ENCODE results near the gene LPIN1.
A peak's percentile ranks its signal among the peaks of the same experiment; 100 is the strongest.

The LPIN1 gene

DNA sequence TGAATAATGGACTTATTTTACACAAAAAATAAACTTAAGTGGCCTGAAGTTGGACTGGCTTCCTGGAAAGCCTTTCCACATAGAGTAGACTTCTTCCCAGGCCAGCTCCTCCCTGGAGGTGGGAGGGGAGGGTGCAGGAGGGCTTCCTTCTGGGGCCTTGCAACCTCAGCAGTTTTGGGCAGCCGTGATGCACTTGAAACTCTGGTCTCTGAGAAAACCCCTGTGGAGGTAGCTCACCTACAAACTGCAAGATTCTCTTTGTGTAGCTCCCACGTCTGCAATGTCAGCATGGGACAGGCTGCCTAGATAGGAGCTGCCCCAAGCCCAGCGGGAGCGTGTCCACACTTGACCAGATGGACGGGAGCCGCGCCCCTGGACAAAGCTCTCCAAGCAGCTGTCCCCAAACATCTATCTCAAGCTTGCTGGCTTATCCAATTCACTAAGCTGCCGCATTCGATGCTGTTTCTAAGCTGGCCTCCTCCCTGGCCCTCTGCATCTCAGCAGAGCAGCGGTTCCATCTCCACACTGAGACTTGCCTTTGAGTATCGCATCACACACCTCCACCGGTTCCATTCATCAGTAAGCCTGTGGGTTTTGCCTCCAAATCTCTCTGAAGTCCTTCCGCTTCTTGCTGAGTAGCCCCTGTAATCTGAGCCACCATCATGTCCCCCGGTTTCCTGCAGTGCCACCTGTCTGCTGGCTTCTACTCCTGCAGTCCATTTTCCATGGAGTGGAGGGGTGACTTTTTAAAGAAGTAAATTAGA, 1.6 kb upstream of the LPIN1 start:
- DNase-seq (ENCODE audit: extremely low read depth, low read depth): no peak
- TF ChIP-seq, protein P1, sequence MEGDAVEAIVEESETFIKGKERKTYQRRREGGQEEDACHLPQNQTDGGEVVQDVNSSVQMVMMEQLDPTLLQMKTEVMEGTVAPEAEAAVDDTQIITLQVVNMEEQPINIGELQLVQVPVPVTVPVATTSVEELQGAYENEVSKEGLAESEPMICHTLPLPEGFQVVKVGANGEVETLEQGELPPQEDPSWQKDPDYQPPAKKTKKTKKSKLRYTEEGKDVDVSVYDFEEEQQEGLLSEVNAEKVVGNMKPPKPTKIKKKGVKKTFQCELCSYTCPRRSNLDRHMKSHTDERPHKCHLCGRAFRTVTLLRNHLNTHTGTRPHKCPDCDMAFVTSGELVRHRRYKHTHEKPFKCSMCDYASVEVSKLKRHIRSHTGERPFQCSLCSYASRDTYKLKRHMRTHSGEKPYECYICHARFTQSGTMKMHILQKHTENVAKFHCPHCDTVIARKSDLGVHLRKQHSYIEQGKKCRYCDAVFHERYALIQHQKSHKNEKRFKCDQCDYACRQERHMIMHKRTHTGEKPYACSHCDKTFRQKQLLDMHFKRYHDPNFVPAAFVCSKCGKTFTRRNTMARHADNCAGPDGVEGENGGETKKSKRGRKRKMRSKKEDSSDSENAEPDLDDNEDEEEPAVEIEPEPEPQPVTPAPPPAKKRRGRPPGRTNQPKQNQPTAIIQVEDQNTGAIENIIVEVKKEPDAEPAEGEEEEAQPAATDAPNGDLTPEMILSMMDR (IDR thresholded peaks at IDR 0.05; ENCODE audit: low read depth, low read length, missing control alignments): peak; percentile 67
- peak overlapping the region; percentile 33 for H3K4me3 ChIP-seq (replicated peaks; ENCODE audit: low read depth, low read length)

DNA sequence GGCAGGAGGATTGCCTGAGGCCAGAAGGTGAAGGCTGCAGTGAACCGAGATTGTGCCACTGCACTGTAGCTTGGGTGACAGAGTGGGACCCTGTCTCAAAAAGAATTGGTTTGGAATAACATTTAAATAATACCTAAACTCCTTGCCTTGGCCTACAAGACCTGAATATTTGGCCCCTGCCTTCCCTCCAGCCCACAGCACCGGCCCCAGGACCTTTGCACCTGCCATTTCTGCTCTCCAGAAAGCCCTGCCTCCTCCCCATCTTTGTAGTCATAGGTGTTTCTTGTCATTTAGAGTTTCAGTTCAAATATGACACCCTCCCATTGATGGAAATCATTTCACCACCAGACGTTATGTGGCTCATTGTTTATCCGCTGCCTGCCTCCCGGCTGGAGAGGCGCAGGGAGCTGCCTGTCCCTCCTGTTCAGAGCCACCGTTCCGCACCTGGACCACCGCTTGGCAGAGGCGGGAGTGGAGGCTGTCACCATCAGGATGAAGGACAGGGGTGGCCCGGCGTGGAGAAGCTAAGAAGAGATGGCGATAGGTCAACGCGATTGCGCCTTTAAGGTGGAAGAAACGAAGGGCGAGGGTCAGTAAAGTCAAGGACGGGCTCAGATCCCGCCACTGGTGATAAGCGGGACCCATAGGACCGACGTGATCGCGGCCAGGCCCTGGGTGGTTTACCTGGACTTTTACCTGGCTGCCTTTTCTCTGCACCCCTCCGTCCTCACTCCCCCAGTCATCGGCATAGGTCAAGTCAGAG, 638 bp upstream of the LPIN1 start:
- TF ChIP-seq, protein P1 (IDR thresholded peaks at IDR 0.05; ENCODE audit: low read depth, low read length, missing control alignments): no peak
- peak overlapping the region; percentile 32 for H3K4me3 ChIP-seq (replicated peaks; ENCODE audit: low read depth, low read length)
- no peak for DNase-seq (ENCODE audit: extremely low read depth, low read depth)

DNA sequence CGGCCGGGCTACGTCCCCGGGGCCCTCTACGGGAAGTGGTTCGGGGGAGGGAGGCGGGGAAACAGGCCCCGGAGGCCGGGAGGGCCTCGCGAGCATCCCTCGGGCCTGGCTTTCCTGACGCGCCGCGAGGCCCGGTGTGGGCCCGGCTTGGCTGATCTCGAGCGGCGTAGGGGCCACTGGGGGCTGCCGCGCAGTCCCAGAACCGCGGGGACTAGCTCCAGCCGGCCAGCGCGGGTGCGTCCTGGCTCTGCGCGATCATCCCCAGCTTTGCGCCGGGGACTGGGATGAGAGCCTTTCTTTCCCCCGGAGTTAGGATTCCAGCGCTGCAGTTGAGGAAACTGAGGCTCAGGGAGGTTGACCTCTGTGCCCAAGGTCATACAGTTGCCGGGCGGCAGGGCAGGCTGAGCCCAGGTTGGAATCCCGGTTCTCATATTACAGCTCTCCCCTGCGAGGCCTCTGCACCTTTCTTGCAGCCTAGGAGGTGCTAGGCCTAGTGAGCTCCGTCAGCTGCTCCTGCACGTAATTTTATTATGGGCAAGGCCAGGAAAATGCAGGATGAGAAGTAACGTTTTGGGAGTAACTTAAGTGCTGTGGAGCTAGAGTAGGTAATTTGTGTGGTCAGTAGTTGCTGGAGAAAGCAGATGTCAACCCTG, 501 bp downstream of the LPIN1 start:
- DNase-seq (ENCODE audit: extremely low read depth, low read depth): no peak
- TF ChIP-seq, protein P1 (IDR thresholded peaks at IDR 0.05; ENCODE audit: low read depth, low read length, missing control alignments): no peak
- H3K4me3 ChIP-seq (replicated peaks; ENCODE audit: low read depth, low read length): peak overlapping the region; percentile 74

DNA sequence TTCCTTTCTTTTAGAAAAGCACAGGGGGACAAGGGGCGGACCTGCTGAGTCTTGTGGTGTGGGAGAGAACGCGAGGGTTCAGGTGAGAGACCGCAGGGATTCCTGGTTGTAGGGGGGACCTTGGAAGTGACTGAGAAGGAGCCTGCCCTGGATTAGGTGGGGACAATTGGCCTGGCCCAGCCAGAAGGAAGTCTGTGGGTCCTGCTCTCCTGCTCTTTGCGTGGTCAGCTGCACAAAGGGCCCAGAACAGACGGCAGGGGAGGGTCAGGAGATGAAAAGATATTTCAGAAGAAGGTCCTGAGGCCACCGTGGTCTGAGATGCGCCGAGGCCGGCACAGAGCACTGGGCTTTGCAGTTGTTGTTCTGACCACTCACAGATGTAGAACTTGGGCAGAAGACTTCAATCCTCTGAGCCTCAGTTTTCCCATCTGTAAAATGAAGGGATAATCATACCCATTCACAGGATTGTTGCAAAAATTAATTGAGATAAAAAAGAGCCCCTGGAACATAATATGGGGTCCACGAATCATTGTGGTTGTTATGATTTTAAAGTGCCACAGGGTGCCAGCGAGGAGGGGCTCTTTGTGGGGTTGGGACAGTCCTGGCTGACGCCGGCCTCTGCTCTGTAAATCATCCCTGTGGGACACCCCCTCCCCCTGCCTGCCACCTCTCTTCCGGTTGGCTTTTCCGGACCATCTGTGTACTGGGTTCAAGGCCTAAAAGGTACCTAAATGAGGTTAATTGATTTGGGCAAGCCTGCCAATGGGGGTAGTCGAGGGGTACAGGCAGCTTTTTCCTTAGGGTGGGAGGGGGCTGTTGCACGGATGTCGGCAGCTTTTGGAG, 1.8 kb downstream of the LPIN1 start:
- no peak for DNase-seq (ENCODE audit: extremely low read depth, low read depth)
- peak overlapping the region; percentile 74 for H3K4me3 ChIP-seq (replicated peaks; ENCODE audit: low read depth, low read length)
- TF ChIP-seq, protein P1 (IDR thresholded peaks at IDR 0.05; ENCODE audit: low read depth, low read length, missing control alignments): no peak

DNA sequence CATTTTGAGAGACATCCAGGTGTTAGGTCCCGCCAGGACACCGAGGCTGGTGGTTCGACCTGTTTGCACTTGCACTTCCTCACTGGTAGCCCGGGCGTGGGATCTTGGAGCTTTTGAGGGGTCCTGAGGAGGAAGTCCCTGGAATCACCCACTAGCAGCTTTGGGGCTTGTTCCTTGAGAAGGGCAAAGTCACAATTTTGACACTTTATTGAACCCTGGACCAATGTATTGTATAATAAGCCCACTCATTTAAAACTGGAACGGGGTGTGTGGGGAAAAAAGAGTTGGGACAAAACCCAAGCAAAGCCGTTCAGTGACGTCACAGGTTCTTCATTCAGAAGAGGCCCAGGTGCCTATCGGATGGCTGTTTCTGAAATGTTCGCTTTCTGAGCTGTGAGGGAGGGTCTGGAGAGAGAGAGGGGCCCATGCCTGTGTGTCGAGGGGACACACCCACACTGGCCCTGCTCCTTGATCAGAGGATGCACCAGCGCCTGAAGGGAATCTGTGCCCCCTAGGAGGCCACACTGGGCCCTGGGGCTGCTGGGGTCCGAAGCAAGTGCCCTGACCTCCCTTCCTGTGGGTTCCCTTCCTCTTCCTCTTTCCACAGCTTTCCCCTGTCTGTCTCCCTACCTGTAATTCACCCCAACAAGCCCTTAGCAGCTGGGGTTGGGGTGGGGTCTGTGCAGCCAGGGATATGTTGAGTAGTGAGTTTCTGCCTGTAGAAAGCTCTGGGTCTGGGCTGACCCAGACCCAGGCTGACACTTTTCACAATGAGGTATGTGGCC, 2.6 kb downstream of the LPIN1 start:
- peak overlapping the region; percentile 74 for H3K4me3 ChIP-seq (replicated peaks; ENCODE audit: low read depth, low read length)
- TF ChIP-seq, protein P1 (IDR thresholded peaks at IDR 0.05; ENCODE audit: low read depth, low read length, missing control alignments): no peak
- DNase-seq (ENCODE audit: extremely low read depth, low read depth): no peak
